ENCODE measurements around the gene FHL3.

Gene FHL3

GRCh38 chr1:38028671-38029070, 23.4 kb upstream of the FHL3 start:
- TF ChIP-seq, protein P1, sequence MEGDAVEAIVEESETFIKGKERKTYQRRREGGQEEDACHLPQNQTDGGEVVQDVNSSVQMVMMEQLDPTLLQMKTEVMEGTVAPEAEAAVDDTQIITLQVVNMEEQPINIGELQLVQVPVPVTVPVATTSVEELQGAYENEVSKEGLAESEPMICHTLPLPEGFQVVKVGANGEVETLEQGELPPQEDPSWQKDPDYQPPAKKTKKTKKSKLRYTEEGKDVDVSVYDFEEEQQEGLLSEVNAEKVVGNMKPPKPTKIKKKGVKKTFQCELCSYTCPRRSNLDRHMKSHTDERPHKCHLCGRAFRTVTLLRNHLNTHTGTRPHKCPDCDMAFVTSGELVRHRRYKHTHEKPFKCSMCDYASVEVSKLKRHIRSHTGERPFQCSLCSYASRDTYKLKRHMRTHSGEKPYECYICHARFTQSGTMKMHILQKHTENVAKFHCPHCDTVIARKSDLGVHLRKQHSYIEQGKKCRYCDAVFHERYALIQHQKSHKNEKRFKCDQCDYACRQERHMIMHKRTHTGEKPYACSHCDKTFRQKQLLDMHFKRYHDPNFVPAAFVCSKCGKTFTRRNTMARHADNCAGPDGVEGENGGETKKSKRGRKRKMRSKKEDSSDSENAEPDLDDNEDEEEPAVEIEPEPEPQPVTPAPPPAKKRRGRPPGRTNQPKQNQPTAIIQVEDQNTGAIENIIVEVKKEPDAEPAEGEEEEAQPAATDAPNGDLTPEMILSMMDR (IDR thresholded peaks at IDR 0.05; ENCODE audit: borderline replicate concordance, control extremely low read depth, extremely low read depth, insufficient read depth, missing control alignments): no peak
- DNase-seq (ENCODE audit: low spot score): peak; percentile 39
- in situ Hi-C loops (cut with MboI; ENCODE audit: low sequenced_read_pairs, unreplicated experiment): loop anchor here (10.0 to 25.0 kb wide), 2 partner anchors 556 to 784 kb away; no protein-coding TSS in a partner anchor

DNA sequence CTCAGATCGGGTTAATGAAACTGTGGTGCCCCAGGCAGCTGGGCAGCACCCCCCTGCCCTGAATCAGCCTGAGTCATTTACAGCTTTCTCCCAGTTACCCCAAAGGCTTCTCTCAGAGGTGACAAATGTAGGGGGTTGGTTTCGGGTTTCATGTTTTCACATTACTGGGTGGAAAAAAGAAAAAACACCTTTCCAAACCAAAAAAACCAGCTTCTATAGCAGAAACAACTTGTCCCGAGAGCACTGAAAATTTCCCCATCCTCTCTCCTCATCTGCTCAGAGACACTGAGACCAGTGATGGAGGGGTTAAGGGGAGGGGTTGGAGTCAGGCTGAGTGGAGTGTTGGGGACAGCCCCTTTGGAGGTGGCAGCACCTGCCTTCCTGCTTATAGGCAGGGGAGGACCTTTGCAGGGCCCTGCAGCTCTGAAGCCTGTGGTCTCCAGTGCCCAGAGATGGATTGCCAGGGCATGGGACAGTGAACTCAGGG, 22.8 kb upstream of the FHL3 start:
- TF ChIP-seq, protein P1 (IDR thresholded peaks at IDR 0.05; ENCODE audit: borderline replicate concordance, control extremely low read depth, extremely low read depth, insufficient read depth, missing control alignments): no peak
- in situ Hi-C loops (cut with MboI; ENCODE audit: low sequenced_read_pairs, unreplicated experiment): loop anchor here (10.0 to 25.0 kb wide), 2 partner anchors 557 to 784 kb away; no protein-coding TSS in a partner anchor
- peak; percentile 81 for DNase-seq (ENCODE audit: low spot score)

- TF ChIP-seq, protein P1 (IDR thresholded peaks at IDR 0.05; ENCODE audit: borderline replicate concordance, control extremely low read depth, extremely low read depth, insufficient read depth, missing control alignments): no peak
Measured at GRCh38 chr1:38027201-38028104, 22.1 kb upstream of the FHL3 start.

DNA sequence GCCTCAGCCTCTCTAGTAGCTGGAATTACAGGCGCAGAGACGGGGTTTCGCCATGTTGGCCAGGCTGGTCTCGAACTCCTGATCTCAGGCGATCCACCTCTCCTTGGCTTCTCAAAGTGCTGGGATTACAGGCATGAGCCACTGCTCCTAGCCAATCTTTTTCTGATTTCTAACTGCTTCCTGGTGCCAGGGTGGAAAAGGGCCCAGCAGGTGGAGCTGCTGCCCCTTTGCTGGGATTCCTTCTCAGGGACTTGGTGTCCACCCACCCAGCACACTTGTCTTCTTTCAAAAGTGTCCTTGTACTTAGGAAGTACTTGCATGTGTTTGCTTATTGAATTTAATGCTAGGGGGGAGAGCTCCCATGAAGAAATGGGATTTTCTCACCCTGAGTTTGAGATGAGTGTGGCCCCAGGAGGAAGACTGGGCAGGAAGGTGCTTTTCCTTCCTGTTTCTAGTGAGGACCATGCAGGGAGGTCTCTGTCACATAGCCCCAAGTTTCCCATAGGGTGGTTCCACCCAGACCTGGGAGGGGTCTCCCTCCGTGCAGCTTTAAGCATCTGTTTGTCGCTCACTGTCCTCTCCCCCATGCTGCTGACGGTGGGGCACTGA, 21.4 kb upstream of the FHL3 start:
- in situ Hi-C loops (cut with MboI; ENCODE audit: low sequenced_read_pairs, unreplicated experiment): loop anchor here (10.0 to 25.0 kb wide), 2 partner anchors 558 to 786 kb away; no protein-coding TSS in a partner anchor
- TF ChIP-seq, protein P1 (IDR thresholded peaks at IDR 0.05; ENCODE audit: borderline replicate concordance, control extremely low read depth, extremely low read depth, insufficient read depth, missing control alignments): peak; percentile 79

More at GRCh38 chr1:38027201-38028104, 22.1 kb upstream of the FHL3 start:
- in situ Hi-C loops (cut with MboI; ENCODE audit: low sequenced_read_pairs, unreplicated experiment): loop anchor here (10.0 to 25.0 kb wide), 2 partner anchors 557 to 785 kb away; no protein-coding TSS in a partner anchor
- peak; percentile 29 for DNase-seq (ENCODE audit: low spot score)

GRCh38 chr1:38025664-38026063, 20.4 kb upstream of the FHL3 start:
- DNase-seq (ENCODE audit: low spot score): no peak
- TF ChIP-seq, protein P1 (IDR thresholded peaks at IDR 0.05; ENCODE audit: borderline replicate concordance, control extremely low read depth, extremely low read depth, insufficient read depth, missing control alignments): no peak
- in situ Hi-C loops (cut with MboI; ENCODE audit: low sequenced_read_pairs, unreplicated experiment): loop anchor here (10.0 to 25.0 kb wide), 2 partner anchors 559 to 787 kb away; no protein-coding TSS in a partner anchor

More for the DNA sequence above, 21.4 kb upstream of the FHL3 start:
- DNase-seq (ENCODE audit: low spot score): peak; percentile 70

DNA sequence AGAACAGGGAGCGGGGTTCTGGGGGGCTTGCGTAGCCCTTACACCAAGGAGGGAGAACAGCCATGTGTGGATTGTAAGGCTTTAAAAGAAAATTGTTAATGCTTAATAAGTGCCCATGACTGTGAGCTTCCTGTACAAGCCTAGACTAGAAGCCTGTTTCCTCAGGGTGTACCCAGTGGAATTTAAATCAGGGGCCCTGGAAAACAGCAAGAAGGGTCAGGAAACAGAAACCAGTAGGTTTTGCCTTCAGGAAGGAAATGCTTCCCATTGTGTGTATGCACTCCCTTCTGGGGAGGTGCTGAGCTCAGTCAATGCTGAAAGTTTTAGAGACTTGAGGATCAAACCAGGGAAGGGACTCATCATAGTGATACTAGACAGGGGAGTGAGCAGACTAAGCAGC, 19.9 kb upstream of the FHL3 start:
- in situ Hi-C loops (cut with MboI; ENCODE audit: low sequenced_read_pairs, unreplicated experiment): loop anchor here (10.0 to 25.0 kb wide), 2 partner anchors 560 to 787 kb away; no protein-coding TSS in a partner anchor
- DNase-seq (ENCODE audit: low spot score): no peak
- TF ChIP-seq, protein P1 (IDR thresholded peaks at IDR 0.05; ENCODE audit: borderline replicate concordance, control extremely low read depth, extremely low read depth, insufficient read depth, missing control alignments): no peak

All from GM13976 (cell line).